Bronchial epithelial cell (primary cell): ENCODE data around the gene IL12RB1. TPM values are rescaled to one million over a fixed set of nuclear protein-coding genes. Genes with fewer than 3 reads are reported as not detected.
A peak's percentile ranks its signal among the peaks of the same experiment; 100 is the strongest.

Source experiments
- DNase-seq: peaks from one replicate; pipeline ENCODE4 v3.0.0-alpha.2; 2010; ENCODE audit warnings: low read depth
- FAIRE-seq: peaks from 2 replicates; lab custom pipeline; 2011; peaks lifted over from hg19 to GRCh38; lab: Jason Lieb, UNC
- H3K27me3 ChIP-seq: 2 replicates; pipeline ENCODE4 v1.5.1; 2011; ENCODE audit warnings: low read length; ENCODE audit not compliant: control insufficient read depth, insufficient read depth
- H3K36me3 ChIP-seq: 2 replicates; pipeline ENCODE4 v1.5.1; 2011; ENCODE audit warnings: low read length; ENCODE audit not compliant: control insufficient read depth, insufficient read depth
- H3K4me3 ChIP-seq: 2 replicates; pipeline ENCODE4 v1.5.1; 2011; ENCODE audit warnings: mild to moderate bottlenecking, low read depth, low read length, control low read depth
- total RNA-seq: library from RNA; depleted of rRNA; stranded (reverse); fragments of >200 nt; gene quantifications from 2 replicates; pipeline ENCODE4 v1.2.1, GENCODE V29; 2014
- TF ChIP-seq, protein P1 (sequence below): IDR thresholded peaks from 2 replicates; pipeline ENCODE4 v1.5.1; 2011; ENCODE audit warnings: mild to moderate bottlenecking, moderate library complexity, low read length, control low read depth, inconsistent platforms; ENCODE audit not compliant: insufficient read depth, severe bottlenecking

The IL12RB1 gene
- total RNA-seq, 1 donor from 2014 or later: under 0.01 TPM

DNA sequence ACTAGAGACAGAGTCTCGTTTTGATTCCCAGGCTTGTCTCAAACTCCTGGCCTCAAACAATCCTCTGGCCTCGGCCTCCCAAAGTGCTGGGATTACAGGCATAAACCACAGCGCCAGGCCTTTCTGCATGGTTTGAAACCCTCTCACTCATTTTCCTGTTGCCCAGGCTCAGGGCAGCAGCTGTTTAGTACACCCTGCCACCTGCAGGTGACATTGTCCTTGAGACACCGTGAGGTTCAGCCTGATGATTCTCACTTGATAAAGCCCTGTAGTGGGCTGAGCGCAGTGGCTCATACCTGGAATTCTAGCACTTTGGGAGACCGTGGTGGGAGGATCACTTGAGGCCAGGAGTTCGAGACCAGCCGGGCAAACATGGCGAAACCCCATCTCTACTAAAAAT lies 12.5 kb downstream of the IL12RB1 start:
- Histone ChIP-seq H3K27me3 (no peaks in the 10 kb centered on the region), H3K36me3 (no peaks in the 10 kb centered on the region), H3K4me3 (no peak overlapping the region)
- TF ChIP-seq, protein P1, sequence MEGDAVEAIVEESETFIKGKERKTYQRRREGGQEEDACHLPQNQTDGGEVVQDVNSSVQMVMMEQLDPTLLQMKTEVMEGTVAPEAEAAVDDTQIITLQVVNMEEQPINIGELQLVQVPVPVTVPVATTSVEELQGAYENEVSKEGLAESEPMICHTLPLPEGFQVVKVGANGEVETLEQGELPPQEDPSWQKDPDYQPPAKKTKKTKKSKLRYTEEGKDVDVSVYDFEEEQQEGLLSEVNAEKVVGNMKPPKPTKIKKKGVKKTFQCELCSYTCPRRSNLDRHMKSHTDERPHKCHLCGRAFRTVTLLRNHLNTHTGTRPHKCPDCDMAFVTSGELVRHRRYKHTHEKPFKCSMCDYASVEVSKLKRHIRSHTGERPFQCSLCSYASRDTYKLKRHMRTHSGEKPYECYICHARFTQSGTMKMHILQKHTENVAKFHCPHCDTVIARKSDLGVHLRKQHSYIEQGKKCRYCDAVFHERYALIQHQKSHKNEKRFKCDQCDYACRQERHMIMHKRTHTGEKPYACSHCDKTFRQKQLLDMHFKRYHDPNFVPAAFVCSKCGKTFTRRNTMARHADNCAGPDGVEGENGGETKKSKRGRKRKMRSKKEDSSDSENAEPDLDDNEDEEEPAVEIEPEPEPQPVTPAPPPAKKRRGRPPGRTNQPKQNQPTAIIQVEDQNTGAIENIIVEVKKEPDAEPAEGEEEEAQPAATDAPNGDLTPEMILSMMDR: peak; percentile 9
- DNase-seq (no peak), FAIRE-seq (no peak)

DNA sequence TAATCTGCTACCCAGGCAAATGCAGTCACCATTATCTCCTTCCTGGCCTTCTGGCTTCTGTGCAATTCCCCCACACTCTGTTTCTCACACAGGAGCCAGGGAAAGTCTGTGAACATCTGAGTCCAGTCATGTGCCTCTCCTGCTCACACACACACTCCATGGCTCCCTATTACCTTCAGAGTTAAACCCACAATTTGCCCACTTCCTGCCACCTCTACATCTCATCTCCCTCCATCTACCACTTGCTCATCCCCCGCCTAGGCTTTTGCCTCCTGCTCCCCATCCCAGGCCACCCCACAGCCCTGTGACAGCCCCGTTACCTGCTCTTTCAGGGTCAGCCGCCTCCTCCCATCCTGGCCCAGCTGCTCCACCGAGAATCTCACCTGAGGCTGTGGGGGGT lies 13.5 kb downstream of the IL12RB1 start:
- DNase-seq: no peak
- Histone ChIP-seq H3K4me3 (no peak overlapping the region), H3K36me3 (no peaks in the 10 kb centered on the region), H3K27me3 (no peaks in the 10 kb centered on the region)
- no peak for FAIRE-seq
- TF ChIP-seq, protein P1: no peak

DNA sequence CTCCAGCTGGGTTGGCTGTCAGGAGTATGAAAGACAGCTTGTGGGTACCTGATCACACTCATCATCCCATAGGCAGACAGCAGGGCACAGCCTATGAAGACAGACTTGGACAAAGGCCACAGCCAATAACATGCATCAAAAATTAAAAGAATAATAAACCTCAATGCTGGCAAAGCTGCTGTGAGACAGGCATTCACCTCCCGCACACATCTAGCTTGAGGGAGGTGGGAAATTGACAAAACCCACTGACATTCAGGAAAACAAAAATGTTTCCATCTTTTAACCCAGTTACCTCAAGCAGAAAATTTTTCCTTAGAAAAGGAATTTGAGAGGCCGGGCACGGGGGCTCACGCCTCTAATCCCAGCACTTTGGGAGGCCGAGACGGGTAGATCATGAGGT lies 14.4 kb downstream of the IL12RB1 start:
- Histone ChIP-seq H3K36me3 (no peaks in the 10 kb centered on the region), H3K4me3 (no peak overlapping the region), H3K27me3 (no peaks in the 10 kb centered on the region)
- no peak for FAIRE-seq
- no peak for DNase-seq
- TF ChIP-seq, protein P1: no peak

DNA sequence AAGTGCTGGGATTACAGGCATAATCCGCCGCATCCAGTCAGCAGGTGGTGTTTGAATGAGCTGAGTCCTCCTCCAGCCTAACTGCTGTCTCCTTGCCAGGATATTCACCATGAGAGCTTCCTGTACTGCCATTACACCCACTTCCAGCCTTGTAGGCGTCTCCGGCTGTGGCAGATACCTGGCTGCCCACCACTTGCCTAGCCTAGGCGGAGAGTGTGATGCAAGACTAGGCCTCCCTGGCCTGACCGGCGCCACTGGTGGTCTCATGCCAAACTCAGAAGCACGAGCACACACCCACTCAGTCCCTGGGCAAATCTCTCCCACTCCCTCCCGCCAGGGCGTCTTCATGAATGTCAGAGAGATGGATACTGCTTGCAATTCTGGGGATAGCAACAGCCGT lies 16.6 kb downstream of the IL12RB1 start:
- H3K36me3 ChIP-seq: no peaks in the 10 kb centered on the region
- FAIRE-seq: no peak
- TF ChIP-seq, protein P1: no peak
- H3K4me3 ChIP-seq: no peak overlapping the region
- DNase-seq: no peak
- H3K27me3 ChIP-seq: no peaks in the 10 kb centered on the region

DNA sequence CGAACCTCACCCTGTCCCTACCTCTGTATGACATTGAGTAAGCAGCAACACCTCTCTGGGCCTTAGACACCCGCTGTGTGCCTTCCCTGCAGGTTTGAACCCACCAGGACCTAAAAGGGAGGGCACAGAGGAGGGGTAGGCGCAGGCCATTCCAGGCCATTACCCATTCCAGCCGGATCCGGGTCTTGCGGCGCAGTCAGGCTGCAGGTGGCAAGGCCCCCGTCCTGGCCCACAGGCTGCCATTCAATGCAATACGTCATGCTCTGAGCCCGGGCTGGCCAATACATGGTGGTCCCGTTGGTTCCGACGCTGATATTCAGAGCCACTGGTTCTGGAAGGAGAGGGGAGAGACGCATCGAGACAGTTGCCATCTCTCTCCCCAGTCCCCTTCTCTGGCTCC lies 17.4 kb downstream of the IL12RB1 start:
- no peaks in the 10 kb centered on the region for H3K27me3 ChIP-seq
- no peak for FAIRE-seq
- H3K36me3 ChIP-seq: no peaks in the 10 kb centered on the region
- TF ChIP-seq, protein P1: no peak
- H3K4me3 ChIP-seq: no peak overlapping the region
- no peak for DNase-seq

DNA sequence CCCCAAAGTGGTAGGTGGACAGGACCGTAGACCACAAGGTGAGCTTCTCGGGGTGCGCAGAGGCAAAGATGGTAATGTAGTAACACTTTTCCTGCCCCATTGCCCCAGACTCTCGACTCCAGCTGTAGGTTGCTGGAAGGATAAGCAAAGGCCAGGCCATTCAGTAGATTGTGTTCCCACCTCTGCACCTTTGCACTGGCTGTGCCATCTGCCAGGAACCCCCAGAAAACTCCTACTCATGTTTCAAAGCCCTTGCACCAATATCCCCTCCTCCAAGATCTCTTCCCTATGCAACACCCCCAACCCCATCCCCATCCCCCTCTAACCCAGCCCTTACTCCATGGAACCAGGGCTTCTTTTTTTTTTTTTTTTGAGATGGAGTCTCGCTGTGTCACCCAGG lies 18.3 kb downstream of the IL12RB1 start:
- TF ChIP-seq, protein P1: no peak

More for the DNA sequence above, 18.3 kb downstream of the IL12RB1 start:
- DNase-seq (no peak), FAIRE-seq (no peak)
- no peaks in the 10 kb centered on the region for H3K27me3 ChIP-seq
- no peaks in the 10 kb centered on the region for H3K36me3 ChIP-seq
- H3K4me3 ChIP-seq: no peak overlapping the region
